ENCODE measurements around the gene ARMH3. TPM values are rescaled to one million over a fixed set of nuclear protein-coding genes. Genes with fewer than 3 reads are reported as not detected.

Gene ARMH3
- total RNA-seq, 1 experiment from 2014 or later: 9.7 TPM

DNA sequence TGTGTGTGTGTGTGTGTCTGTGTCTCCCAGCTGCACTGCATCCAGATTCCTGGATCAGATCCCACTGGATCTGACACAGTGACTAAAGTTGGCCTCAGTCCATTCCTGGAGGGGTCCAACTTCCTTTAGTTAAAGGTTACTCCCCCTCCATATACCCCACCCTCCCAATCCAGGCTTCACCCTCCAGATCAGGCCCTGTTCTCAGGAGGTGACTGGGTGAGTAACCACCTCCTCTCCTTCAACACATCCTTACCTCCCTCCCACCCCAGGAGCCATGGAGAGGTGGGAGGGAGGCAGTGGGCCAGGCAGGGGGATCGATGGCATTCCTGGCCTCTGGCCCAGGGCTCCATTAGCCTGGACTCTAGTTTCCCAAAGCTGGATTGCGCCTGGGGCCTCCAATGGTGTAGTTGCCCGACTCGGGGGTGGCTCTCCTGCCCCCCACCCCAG is 223.6 kb downstream of the ARMH3 start:
- BruUV-seq (replicated peaks): no TSS peak
- CTCF ChIA-PET: no interaction called here
- H3K4me1 ChIP-seq (ENCODE audit: insufficient read depth, low read length): peaks cover 22% of the 10 kb centered on the region

DNA sequence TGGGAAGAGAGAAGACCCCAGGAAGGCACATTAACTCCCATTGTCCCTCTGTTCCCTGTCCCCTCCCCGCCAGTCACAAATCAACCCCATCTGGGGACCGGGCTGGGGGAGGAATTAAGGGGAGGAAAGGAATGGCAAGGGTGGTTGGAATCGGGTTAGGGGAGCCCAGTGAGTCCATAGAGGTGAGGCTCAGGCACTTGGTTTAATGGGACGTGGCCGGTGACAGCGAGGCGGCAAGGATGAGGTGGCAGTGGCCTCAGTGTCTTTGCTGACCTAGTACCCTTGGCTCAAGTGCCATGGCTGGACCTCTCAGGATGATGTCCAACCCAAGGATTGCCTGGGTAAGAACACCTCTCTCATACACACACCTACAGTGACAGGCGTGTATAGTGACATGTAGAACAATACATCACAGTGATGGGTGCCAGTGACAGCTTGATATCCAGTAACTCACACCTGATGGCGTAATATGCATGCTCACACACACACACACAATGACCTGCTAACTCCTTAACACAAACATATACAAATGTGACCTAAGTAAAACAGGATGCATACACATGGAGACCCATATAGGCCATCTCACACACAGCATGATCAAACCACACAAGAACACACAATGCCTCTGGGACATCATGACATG is 224.7 kb downstream of the ARMH3 start:
- ChIA-PET CTCF (no interaction called here), POLR2A (ENCODE audit: unreplicated experiment) (no interaction called here)
- H3K79me2 ChIP-seq (ENCODE audit: low read length): no peaks in the 10 kb centered on the region
- H3K9ac ChIP-seq (ENCODE audit: low read length): peak overlapping the region; percentile 72
- peaks cover 22% of the 10 kb centered on the region for H3K4me1 ChIP-seq (ENCODE audit: insufficient read depth, low read length)
- TSS peak; percentile 71 for BruUV-seq (replicated peaks)
- H3K9me2 ChIP-seq (replicated peaks; ENCODE audit: low read length): no peaks in the 10 kb centered on the region
- no peaks in the 10 kb centered on the region for H4K20me1 ChIP-seq (ENCODE audit: low read length)
- ATAC-seq (no peak), DNase-seq (no peak)
- H3K27ac ChIP-seq (ENCODE audit: low read length): peak overlapping the region; percentile 80
- TF ChIP-seq, protein P1, sequence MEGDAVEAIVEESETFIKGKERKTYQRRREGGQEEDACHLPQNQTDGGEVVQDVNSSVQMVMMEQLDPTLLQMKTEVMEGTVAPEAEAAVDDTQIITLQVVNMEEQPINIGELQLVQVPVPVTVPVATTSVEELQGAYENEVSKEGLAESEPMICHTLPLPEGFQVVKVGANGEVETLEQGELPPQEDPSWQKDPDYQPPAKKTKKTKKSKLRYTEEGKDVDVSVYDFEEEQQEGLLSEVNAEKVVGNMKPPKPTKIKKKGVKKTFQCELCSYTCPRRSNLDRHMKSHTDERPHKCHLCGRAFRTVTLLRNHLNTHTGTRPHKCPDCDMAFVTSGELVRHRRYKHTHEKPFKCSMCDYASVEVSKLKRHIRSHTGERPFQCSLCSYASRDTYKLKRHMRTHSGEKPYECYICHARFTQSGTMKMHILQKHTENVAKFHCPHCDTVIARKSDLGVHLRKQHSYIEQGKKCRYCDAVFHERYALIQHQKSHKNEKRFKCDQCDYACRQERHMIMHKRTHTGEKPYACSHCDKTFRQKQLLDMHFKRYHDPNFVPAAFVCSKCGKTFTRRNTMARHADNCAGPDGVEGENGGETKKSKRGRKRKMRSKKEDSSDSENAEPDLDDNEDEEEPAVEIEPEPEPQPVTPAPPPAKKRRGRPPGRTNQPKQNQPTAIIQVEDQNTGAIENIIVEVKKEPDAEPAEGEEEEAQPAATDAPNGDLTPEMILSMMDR (conservative IDR thresholded peaks at IDR 0.05; ENCODE audit: low read depth, low read length): no peak
- TF ChIP-seq EZH2 (IDR thresholded peaks at IDR 0.05; ENCODE audit: low read length, unreplicated experiment) (no peak), EZH2phosphoT487 (IDR thresholded peaks at IDR 0.05; ENCODE audit: borderline replicate concordance, low read length) (no peak)
- peak overlapping the region; percentile 62; the same call in 1 of the 2 replicates for H3K4me3 ChIP-seq (ENCODE audit: low read length)
- H3K4me2 ChIP-seq (ENCODE audit: low read length): peak overlapping the region; percentile 82
- H3K36me3 ChIP-seq (ENCODE audit: low read depth, low read length): no peaks in the 10 kb centered on the region
- H3F3A ChIP-seq (ENCODE audit: low read length, unreplicated experiment): no peaks in the 10 kb centered on the region
- peak overlapping the region; percentile 87 for H2AFZ ChIP-seq (ENCODE audit: low read length)
- no peaks in the 10 kb centered on the region for H3K9me3 ChIP-seq (ENCODE audit: low read length)
- intact Hi-C loops (cut with micrococcal nuclease): no loop called here
- no peaks in the 10 kb centered on the region for H3K27me3 ChIP-seq (ENCODE audit: low read length)

More for the DNA sequence above, 223.6 kb downstream of the ARMH3 start:
- H3K9me3 ChIP-seq (ENCODE audit: low read length): no peaks in the 10 kb centered on the region
- H3F3A ChIP-seq (ENCODE audit: low read length, unreplicated experiment): no peaks in the 10 kb centered on the region
- H3K36me3 ChIP-seq (ENCODE audit: low read depth, low read length): no peaks in the 10 kb centered on the region
- no peak for DNase-seq
- H3K4me3 ChIP-seq (ENCODE audit: low read length): no peak overlapping the region
- H3K79me2 ChIP-seq (ENCODE audit: low read length): no peaks in the 10 kb centered on the region
- no peaks in the 10 kb centered on the region for H3K27me3 ChIP-seq (ENCODE audit: low read length)
- no peaks in the 10 kb centered on the region for H4K20me1 ChIP-seq (ENCODE audit: low read length)
- intact Hi-C loops (cut with micrococcal nuclease): no loop called here
- H2AFZ ChIP-seq (ENCODE audit: low read length): no peak overlapping the region
- H3K4me2 ChIP-seq (ENCODE audit: low read length): no peak overlapping the region
- no peak overlapping the region for H3K27ac ChIP-seq (ENCODE audit: low read length)
- no peak for ATAC-seq
- no peaks in the 10 kb centered on the region for H3K9me2 ChIP-seq (replicated peaks; ENCODE audit: low read length)
- H3K9ac ChIP-seq (ENCODE audit: low read length): no peak overlapping the region
- TF ChIP-seq EZH2 (IDR thresholded peaks at IDR 0.05; ENCODE audit: low read length, unreplicated experiment): no peak
- TF ChIP-seq, protein P1 (conservative IDR thresholded peaks at IDR 0.05; ENCODE audit: low read depth, low read length): no peak
- no peak for TF ChIP-seq EZH2phosphoT487 (IDR thresholded peaks at IDR 0.05; ENCODE audit: borderline replicate concordance, low read length)
- POLR2A ChIA-PET (ENCODE audit: unreplicated experiment): no interaction called here

Measured in PC-3 (cell line).